ENCODE measurements around the gene CFAP68. TPM values are rescaled to one million over a fixed set of nuclear protein-coding genes. Genes with fewer than 3 reads are reported as not detected.

CFAP68 gene
- total and polyA plus RNA-seq, 10 of the 15 experiments (the other 5 are each of a cell fraction or from before 2014, with no cell fraction given) = 35.7 to 84.4 (median 64.1) TPM

GRCh38 chr11:111870886-111871692 is 8.3 kb upstream of the CFAP68 start, which contains the start of gene ALG9 (continued):
- no peak for TF ChIP-seq FOXM1 (IDR thresholded peaks at IDR 0.05; ENCODE audit: low read depth, low read length)
- peak; percentile 67; the same call in 1 of the 2 replicates for TF ChIP-seq TAF1 (IDR thresholded peaks at IDR 0.05; ENCODE audit: borderline replicate concordance, low read depth, low read length)
- TF ChIP-seq SREBF1 (IDR thresholded peaks at IDR 0.05; ENCODE audit: low read length) = no peak
- TF ChIP-seq E2F4 (IDR thresholded peaks at IDR 0.05; ENCODE audit: low read depth, low read length) = no peak
- TF ChIP-seq, protein P1, sequence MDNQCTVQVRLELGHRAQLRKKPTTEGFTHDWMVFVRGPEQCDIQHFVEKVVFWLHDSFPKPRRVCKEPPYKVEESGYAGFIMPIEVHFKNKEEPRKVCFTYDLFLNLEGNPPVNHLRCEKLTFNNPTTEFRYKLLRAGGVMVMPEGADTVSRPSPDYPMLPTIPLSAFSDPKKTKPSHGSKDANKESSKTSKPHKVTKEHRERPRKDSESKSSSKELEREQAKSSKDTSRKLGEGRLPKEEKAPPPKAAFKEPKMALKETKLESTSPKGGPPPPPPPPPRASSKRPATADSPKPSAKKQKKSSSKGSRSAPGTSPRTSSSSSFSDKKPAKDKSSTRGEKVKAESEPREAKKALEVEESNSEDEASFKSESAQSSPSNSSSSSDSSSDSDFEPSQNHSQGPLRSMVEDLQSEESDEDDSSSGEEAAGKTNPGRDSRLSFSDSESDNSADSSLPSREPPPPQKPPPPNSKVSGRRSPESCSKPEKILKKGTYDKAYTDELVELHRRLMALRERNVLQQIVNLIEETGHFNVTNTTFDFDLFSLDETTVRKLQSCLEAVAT (IDR thresholded peaks at IDR 0.05) = peak; percentile 67

DNA sequence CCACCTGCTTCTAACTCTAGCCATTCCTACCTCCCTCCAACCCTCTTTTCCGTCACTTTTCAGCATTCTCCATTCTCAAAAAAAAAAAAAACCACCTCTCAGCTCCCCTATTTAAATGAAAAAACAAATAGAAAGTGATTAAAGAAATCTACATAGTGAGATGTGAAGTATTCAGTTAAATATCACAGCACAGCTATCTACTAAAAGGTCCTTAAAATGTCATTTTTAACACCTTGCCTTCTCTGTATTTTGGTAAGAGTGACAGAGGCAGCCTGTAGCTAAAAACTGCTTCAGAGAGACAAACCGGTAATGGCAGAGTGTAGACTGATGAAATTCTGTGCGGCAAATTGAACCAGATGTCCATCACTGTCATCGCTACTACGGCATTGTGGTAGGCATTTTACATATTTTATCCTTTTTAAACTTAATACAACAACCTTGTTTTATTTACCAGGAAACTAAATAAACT is 7.6 kb upstream of the CFAP68 start:
- no peak for ATAC-seq
- H3K4me2 ChIP-seq (ENCODE audit: control insufficient read depth, insufficient read depth) = peak overlapping the region; percentile 91
- peaks cover 10% of the 10 kb centered on the region for H3K79me2 ChIP-seq (ENCODE audit: control insufficient read depth, insufficient read depth, low read length)
- ChIA-PET POLR2A (interaction anchor here (0.6 to 1.4 kb wide), 12 partner anchors 9 to 1554 kb away, joined by 3 to 12 read pairs (median 3); no protein-coding TSS in a partner anchor), RAD21 (ENCODE audit: unreplicated experiment) (interaction anchor here (0.6 to 2.5 kb wide), 17 partner anchors 8 to 765 kb away, joined by 3 to 13 read pairs (median 3); partner anchors contain the start of gene CFAP68), SMC1A (ENCODE audit: uncharacterized antibody, unreplicated experiment) (interaction anchor here (0.6 to 3.2 kb wide), 11 partner anchors 8 to 644 kb away, joined by 3 to 14 read pairs (median 4); no protein-coding TSS in a partner anchor), CTCF (interaction anchor here (0.6 to 3.2 kb wide), 16 partner anchors 10 to 409 kb away, joined by 3 to 21 read pairs (median 4); partner anchors contain the start of genes CFAP68 and SIK2)
- BruUV-seq (replicated peaks) = no TSS peak
- no peak for FAIRE-seq
- H3K4me3 ChIP-seq = peak overlapping the region; percentile 79
- no peaks in the 10 kb centered on the region for H3K9me3 ChIP-seq (replicated peaks; ENCODE audit: control insufficient read depth, insufficient read depth, low read length)
- no peaks in the 10 kb centered on the region for H3K27me3 ChIP-seq (replicated peaks in 1 of 2; ENCODE audit: control insufficient read depth in 2 of 2, insufficient read depth in 2 of 2, low read length in 1 of 2)
- peak overlapping the region; percentile 93 for H2AFZ ChIP-seq (ENCODE audit: control insufficient read depth, low read depth, low read length)
- in situ Hi-C loops (cut with MboI) (no loop called here), intact Hi-C loops (cut with micrococcal nuclease; ENCODE audit: unreplicated experiment) (loop anchor here (10.0 kb wide), 1 partner anchor 353 kb away; the partner anchor contains the start of gene PTS)
- no peak for DNase-seq (ENCODE audit: low read depth, low spot score)
- peak overlapping the region; percentile 72 for H3K27ac ChIP-seq (ENCODE audit: control insufficient read depth, insufficient read depth)
- H3K36me3 ChIP-seq (ENCODE audit: control insufficient read depth in 2 of 2, insufficient read depth in 2 of 2, low read length in 1 of 2) = peaks cover 0 to 4% of the 10 kb centered on the region in 2 experiments; a peak in 1 of 4 replicates
- TF ChIP-seq TARDBP (IDR thresholded peaks at IDR 0.05; ENCODE audit: borderline replicate concordance) (no peak), NBN (IDR thresholded peaks at IDR 0.05) (0 out of 2 replicates have a peak, but pooled peaks have one; percentile 6), IRF4 (IDR thresholded peaks at IDR 0.05; ENCODE audit: low read depth, low read length) (no peak), SMAD1 (IDR thresholded peaks at IDR 0.05; ENCODE audit: low read depth, partially characterized antibody) (peak; percentile 50), LARP7 (IDR thresholded peaks at IDR 0.05) (no peak), HDGF (IDR thresholded peaks at IDR 0.05) (peak; percentile 20; the same call in 1 of the 2 replicates), KAT2A (conservative IDR thresholded peaks at IDR 0.05; ENCODE audit: control insufficient read depth, low read depth, low read length) (no peak)
- no peaks in the 10 kb centered on the region for H4K20me1 ChIP-seq (ENCODE audit: control insufficient read depth, insufficient read depth)
- 74% methylated on average over 5 of the region's 5 CpGs for WGBS (ENCODE audit: insufficient coverage, insufficient replicate concordance, low lambda C conversion rate, missing lambda C conversion rate)
- H3K9ac ChIP-seq (ENCODE audit: control insufficient read depth, insufficient read depth, low read length) = peak overlapping the region; percentile 64
- peaks cover 4% of the 10 kb centered on the region; the same call in 1 of the 2 replicates for H3K4me1 ChIP-seq (ENCODE audit: control insufficient read depth, insufficient read depth, low read length)
